NCI-H187 treated with DMSO at 0.1 percent for 48 hours (cell line): ENCODE data around the gene SMPD3.

Experiments
- DNase-seq: peaks from one replicate; lab custom pipeline; 2025; lab: John Stamatoyannopoulos, UW

Gene SMPD3

DNA sequence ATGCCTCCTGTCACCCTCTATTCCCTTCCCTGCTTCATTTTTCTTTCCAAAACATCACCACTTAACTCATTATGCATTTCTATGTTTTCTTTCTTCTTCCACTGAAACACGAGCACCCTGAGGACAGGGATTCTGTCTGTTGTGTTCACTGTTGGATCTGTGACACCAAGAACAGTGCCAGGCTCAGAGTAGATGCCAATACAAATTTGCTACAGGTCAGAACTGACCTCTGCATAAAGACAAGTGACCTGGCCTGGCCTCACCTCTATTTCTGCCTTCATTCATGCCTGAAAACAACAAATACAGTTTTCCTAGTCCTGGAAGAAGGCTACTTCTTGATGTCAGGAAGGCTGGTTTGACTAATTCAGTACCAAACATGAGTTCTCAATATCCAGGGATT, 45.1 kb downstream of the SMPD3 start:
- DNase-seq, result no peak

DNA sequence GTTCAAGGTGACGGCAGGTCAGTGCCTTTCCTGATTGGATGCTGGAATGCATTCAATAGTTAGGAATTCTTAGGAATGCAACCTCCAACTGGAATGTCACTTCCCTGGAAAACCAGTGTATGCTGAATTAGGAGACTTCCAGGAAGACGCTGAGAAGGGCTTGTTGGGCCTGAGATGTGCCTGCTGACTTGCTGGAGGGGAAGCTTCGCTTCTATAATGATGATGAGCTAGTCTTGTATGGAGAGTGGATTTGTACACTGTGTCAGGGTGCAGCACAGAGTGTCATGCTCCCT, 45.6 kb downstream of the SMPD3 start:
- DNase-seq, result no peak

DNA sequence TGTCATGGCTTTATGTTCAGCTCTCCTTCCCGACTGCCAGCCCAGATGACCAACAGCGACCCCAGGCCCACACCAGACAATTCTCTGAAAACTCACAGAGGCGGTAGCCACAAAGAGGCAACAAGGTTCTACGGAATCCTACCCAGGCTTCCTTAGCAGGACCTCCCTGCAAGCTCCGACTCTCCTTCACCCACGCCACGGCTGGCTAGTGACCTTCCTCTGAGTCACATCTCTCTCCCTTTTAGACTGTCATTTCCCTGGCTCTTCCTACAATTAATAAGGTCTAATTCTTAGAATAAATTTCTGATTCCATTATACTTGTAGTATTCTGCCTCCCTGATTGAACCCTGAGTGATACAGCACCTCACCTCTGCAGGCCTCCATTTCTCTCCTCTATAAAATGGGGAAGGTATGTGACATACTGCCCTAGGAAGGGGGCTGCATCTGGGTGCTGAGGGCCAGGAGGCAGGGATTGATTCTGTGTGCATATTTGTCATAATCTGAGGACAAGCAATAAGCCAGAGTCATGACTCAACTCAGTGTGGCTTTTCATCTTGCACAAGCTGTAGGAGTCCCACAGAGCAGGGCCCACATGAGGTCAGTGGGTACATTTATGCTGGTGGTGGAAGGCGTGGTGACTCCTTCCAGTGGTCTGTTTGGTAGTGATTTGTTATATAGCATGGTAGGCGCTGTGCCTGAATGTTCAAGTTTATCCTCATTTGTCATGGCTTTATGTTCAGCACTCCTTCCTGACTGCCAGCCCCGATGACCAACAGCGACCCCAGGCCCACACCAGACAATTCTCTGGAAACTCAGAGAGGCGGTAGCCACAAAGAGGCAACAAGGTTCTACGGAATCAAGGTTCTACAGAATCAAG, 46.2 kb downstream of the SMPD3 start:
- no peak for DNase-seq

DNA sequence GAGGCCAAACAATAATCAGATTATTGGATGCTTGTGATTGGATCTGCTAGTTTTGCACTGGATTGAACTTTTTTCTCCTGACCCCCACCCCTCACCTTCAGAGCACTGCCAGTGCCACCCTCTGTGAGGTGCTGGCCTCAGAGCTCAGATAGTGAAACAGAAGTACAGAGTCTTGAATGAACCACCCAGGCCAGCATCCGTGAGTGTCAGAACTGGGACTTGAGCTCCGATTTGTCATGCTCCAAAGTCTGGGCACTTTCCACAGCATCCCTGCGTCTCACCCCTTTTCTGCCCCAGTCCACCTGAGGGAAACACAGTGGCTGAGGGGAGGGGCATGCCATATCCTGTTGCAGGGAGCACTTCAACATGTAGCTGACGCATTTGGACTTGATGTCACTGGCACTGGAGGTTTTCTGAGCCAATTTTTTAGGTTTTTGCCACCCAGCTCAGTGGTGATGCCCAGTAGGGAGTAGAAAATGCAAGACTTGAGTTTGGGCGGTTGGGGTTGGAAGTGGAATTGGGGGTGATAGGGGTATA, 47.3 kb downstream of the SMPD3 start:
- DNase-seq, result no peak

DNA sequence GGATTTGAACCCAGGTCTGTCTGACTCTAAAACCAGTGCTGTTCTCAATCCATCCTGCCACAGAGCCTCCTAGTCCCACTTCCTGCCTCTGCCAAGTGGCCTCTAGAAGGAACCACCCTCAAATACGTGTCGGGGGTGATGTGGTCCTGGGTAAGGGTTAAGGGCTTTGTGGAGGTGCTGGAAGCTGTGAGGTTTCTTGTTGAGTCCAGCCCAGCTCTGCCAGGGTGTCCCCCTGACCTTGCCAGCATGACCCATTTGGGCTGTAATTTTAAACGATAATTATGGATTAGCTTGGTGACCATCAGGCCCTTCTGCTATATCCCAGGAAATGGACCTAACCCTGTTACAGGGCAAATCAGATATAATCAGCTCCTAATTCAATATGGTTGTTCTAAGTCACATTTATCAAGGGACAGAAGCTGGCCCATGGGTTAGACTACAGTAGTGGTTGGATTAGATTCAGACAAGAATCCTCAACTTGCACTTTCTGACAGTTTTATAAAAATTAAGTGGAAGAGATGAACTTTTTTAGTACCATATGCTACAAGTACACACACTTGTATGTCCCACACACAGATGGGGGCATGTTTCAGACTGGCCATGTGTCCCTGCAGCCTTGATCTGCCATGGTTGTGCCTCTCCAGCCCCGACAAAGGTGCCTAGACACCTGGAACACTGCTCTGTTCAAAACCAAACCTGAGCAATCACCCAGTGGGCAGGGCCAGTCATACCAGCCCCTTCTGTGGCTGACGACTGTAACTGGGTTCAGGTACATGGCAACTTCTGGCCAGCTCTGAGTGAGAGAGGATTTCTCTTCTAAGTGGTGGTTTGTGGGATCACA, 48.0 kb downstream of the SMPD3 start:
- DNase-seq, result no peak

DNA sequence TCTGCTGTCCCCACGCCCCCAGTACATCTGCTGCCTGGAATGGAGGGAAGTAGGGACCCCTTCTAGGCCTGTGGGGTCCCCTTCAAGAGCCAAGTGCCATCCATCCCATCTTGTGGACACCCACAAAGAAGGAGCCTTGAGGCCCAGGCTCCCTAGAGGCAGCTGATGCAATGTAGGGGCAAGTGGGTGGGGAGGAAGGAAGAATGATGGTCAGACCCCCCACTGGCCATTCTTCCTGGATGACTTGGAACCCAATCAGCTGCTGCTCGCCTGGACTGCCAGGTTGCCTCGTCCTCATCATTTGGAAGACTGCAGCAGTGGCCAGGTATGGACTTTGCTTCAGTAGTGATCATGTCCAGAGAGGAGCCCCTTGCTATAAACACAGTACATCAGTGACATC, 48.9 kb downstream of the SMPD3 start:
- no peak for DNase-seq

DNA sequence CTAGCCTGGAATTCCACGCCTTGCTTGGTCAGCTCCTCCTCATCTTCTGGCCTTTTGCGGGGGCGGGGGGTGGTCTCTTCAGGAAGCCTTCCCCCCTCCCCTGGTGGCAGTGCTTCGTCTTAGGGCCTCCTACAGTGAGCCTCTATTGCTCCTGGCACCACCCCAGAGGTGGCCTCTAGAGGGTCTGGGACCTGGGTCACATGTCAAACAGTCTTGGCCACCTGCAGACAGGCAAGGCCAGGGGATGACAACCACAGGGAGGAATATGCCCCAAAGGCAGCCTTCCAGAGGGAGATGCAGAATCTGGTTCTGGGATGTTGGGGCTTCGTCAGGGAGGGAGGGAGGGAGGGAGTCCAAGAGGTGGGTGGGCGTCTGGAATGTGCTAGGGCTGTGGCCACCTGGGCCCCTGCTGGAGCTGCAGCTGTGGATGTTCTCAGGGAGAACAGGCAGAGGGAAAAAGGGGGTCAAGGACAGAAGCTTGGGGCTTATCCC, 50.6 kb downstream of the SMPD3 start:
- no peak for DNase-seq

DNA sequence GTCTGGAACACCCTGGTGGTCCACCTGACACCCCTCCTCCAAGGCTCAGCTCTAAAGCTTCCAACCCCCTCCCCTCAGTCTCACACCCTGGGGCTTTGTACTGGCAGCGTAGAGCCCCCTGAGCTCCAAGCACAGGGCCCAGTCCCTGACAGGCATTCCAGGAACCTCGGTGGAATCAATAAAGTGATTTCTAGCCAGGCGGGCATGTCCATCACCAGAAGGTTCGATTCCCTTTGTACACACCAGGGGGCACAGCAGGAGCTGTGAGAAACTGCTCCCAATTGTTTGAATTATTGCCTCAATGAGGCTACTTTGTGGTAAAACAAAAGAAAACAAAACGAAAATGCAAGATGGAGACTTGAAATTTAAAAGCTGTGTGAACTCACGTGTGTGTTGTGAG, 51.8 kb downstream of the SMPD3 start:
- DNase-seq, result no peak

DNA sequence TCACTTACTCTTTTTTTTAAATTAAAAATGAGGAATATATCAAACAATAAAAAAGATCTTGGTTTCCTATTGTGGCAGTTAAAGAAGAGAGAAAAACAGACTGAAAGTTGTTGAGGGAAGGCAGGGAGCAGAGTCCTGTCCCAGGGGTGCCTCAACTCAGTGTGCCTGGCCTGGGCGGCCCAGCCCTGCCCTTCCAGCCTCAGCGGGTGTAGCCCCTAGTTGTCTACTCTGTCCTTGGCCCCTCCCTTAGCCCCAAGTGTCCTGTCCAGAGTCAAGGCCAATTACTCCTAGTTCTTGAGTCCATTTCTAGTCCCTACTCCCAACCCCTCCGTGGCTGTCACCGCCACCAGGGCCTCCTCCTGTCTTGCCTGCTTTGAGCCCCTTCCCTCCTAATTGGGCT, 52.5 kb downstream of the SMPD3 start:
- DNase-seq, result no peak

DNA sequence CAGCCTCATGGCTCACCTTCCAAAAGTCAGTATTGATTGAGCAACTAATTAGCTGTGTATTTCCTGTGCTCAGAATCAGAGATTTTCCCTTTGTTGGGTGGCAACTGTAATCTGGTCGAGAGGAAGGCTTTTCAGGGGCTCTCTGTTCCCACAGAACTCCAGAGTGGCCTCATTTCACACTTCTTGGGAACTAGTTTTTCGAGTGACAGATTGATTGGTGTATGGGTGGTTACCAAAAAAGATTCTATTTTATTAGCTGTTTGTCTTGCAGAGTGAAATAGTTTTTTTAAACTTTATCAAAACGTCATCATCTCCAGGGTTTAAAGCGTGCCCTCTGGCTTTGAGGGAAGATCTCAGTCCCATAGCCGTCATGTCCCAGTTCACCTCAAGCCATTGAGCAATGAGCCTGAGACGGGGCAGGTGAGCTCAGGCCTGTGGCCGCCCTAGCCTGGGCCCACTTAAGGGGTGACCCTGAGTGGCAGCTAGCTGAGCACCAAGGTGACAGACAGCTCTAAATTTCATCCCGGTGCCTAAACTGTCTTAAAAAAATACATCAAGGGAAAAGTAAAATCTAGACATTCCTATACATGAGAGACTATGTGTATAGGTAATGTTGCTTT, 53.0 kb downstream of the SMPD3 start:
- DNase-seq, result no peak

DNA sequence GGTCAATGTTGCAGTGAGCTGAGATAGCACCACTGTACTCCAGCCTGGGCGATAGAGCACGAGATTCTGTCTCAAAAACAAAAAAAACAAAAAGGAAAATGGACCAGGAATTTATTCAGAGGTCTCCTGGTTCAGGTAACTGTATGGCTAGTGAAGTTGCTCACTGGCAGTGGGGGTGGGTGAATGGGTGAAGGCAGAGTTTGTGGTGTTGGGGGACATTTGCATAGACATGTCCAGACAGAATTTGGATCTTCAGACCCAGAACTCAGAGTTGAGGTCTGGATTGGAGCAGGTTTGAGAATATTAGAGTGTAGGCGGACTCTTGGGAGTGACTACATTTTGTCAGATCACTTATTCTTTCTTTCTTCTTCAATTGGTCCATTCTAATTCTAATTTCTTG, 55.0 kb downstream of the SMPD3 start:
- no peak for DNase-seq

DNA sequence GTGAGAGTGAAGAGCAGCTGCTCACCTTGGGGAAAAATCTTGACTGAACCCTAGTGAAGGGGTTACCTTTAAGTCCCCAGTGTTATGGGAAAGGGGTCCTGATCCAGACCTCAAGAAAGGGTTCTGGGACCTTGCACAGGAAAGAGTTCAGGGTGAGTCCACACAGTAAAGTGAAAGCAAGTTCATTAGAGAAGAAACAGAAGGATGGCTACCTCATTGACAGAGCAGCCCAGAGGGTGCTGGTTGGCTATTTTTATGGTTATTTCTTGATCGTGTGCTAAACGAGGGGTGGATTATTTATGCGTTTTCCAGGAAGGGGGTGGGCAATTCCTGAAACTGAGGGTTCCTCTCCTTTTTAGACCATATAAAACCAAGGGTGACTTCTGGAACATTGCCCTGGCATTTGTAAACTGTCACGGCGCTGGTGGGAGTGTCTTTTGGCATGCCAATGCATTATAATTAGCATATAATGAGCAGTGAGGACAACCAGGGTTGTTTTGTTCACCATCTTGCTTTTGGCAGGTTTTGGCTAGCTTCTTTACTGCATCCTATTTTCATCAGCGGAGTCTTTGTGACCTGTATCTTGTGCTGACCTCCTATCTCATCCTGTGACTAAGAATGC, 58.4 kb downstream of the SMPD3 start:
- no peak for DNase-seq

DNA sequence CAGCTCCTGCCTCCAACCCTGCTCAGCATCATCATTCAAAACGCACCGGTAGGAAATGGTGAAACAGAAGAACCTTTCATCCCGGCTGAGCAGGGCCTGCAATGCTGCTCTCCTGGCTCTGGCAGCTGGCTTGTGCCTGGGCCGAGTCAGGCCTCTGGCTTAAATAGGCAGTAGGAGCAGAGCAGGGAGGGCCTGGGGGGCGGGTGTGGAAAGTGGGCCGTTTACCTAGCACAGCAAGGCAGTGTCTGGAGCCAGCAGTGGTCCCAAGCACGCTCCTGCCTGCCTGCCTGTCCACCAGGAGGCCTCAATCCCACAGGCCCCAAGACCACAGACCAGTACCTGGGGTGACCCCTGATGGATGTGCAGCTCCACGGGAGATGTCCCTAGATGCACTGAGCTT, 59.3 kb downstream of the SMPD3 start:
- no peak for DNase-seq

DNA sequence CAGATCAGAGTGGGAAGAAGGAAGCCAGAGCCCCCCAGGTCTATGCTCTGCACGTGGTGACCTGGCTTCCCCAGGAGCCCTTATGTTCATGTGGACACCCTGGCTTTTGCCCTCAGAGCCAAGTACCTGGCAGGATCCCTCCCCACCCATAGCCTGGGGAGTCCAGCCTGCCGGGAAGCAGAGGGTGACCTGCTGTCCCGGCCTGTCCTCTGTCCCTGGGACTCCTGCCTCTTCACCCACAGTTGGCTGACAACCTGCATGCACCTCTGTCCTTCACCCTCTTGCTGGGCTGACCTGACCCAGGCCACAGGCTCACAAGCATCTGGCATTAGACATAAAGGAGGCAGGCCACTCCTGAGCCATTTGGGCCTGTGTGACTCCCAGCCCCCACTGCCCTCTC, 60.2 kb downstream of the SMPD3 start:
- no peak for DNase-seq

DNA sequence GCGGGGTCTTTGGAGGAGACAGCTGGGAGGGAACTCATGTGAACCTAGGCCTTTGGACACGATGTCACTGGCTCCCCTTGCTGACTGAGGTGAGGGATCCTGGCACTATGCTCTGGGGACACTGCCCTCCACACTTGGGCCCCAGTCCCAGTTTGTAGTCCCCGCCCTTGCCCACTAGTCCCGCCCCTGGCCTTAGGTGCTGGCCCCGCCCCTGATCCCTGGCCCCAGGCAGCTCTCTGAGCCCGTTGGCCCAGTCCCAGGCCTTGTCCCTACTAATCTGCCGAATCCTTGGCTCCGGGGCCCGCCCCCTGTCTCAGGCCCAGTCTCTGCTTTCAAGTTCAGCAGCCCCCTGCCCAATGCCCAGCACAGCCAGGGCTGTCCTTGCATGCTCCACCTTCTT, 61.0 kb downstream of the SMPD3 start:
- no peak for DNase-seq

DNA sequence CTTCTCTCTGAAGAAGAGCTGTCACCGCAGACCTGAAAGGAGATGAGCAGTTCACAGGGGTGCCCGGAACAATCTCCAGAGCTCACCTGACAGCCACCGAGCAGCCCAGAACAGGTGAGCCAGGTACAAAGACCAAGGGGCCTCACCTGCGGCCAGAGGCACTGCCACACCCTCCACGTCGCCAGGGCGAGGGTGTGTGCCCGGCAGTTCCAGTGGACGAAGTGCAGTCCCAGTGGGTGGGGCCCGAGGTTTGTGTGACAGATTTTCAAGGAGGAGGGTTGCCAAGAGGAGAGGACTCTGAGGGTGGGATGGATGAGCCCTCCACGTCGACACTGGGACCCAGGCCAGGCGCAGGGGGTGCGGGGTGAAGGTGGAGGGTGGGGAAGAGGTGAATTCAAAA, 61.7 kb downstream of the SMPD3 start:
- DNase-seq, result no peak

DNA sequence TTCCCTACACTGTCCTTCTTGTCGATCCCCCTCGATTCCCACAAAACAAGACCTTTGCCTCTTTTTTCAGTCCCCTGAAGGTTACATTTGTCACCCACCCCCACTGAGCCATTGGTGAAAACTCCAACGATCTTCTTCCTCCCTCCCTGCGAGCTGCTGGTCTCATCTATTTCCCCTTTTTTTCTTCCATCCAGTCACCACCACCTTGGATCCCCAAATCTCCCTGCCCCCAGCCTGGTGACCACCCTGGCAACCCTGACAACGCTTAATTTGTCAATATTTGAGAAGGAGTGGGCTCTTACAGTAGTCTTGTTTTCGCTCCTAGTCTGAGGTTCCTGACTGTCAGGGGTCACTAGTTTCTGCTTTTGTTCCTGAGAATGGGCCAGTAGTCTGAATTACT, 62.9 kb downstream of the SMPD3 start:
- no peak for DNase-seq

DNA sequence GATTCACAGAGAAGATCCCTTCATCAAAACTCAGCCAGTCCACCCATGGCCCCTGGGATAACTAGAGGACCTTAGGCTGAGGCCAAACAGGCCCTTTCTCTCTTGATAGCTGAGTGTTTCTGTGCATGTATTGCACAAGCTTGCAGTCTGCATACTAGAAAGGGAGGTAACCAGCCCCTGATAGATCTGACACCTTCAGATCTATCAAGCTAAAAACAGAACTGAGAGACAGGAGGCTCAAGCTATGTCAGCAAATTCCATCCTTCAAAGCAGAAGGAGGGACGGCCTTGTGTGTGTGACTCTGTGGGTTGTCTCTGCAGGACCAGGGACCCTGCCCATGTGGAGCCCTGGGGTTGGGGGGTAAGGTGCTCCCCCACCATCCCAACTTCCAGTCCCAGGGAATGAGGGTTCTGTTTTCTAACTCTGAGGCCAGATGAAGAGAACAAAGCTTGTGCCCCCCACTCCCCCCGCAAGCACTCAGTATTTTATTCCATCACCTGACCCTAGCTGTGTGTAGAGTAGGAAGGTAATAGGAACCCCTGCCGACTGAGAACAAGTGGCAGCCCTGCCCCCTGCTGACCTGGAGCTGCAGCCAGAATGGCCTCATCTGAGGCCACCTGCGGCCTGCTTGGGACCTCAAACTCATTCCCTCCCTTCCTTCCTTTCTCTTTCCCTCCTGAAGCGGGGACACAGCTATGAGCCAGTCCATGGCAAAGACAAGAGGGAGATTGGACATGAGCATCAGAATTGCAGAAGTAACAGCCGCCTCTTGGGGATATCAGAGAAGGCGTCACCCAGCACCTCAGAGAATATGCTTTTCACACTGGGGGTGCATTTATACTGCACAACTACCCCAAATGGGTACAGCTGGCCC, 63.8 kb downstream of the SMPD3 start:
- DNase-seq, result no peak

DNA sequence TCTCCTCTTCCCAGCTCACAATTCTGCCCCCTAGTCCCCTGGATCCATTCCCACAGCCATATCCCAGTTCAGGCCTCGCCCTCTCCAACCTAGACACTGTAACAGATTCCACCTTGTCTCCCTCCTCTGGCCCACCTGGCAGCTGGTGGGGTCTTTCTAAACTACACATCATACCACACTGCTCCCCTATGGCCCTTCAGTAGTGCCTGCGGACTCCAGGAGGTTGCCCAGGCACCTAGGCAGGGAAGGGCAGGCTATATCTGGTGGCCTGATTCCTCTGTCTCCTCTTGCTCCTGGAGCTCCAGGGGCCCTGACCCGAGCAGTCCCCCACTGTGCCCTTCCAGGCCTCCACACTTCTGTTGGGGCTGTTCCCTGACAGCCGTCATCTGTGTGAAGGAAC, 64.5 kb downstream of the SMPD3 start:
- no peak for DNase-seq

DNA sequence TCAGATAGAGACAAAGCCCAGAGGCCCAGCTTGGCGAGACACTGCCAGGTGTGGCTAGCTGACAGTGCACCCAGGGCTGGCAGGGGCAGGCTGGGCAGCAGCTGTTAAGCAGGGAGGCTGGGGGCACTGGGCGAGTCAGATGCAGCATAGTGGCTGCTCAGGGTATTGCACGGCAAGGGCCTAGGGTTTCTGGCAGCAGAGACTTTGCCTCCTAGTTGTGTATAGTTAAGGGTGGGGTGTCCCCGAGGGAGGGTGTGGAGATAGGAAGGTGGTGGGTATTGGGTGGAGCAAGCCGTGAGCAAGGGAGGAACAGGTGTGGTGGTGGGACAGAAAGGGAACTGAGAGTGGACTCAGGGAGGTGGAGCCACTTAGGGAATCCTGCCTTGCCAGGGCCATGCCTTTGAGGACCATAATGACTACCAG, 66.0 kb downstream of the SMPD3 start:
- DNase-seq, result no peak

DNA sequence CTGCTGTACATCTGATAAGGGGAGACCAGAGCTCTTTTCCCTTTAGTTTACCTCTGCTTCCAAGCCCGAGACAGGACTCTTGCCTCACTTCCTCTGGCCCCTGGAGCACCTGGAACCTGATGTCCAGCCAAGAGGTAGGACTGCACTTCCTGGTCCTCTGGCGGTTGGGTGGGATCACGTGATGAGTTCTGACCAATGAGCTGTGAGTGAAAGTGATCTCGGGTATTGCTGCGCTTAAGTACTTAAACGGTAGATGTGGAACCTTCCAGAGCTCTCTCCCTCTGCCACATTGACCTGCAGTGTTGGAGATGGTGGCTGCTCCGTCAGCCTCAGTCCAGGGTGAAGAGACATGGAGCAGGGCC, 67.0 kb downstream of the SMPD3 start:
- no peak for DNase-seq
